ENCODE measurements around the gene LPIN1. TPM values are rescaled to one million over a fixed set of nuclear protein-coding genes. Genes with fewer than 3 reads are reported as not detected.

The LPIN1 gene
- total RNA-seq, 1 experiment from 2014 or later: 4.4 TPM

DNA sequence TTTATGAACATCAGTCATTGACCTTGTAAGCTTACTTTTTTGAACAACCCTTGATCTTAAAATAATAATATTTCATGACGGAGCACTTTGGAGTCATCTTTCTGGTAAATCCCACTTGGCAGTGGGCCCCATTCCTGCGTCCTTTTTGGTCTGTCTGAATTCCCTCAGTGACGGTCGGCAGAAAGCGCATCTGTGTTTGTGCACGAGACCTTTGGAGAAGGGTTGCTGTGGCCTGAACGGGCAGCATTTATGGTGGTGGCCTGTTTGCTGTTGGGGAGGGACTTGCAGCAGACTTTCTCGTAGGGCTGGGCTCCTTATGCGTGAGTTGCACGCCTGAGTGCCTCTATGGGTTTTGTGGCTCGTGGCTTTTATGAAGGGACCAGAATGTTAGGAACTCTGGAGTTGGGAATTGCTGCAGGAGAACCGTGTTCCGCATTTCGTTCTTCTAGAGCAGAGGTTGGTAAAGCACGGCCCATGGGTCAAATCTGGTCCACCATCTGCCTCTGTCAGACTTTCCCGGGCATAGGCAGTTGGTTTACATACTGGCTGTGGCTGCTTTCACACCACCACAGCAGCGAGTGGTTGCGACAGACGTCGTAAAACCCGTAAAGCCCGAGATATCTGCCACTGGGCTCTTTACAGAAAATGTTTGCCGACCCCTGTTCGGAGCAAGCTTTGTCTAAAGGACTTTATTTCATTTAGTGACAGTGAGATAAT lies 30.8 kb downstream of the LPIN1 start:
- H4K20me1 ChIP-seq (ENCODE audit: control insufficient read depth, insufficient read depth, insufficient read length): no peaks in the 10 kb centered on the region

More for the DNA sequence above, 30.8 kb downstream of the LPIN1 start:
- no peaks in the 10 kb centered on the region for H3K23me2 ChIP-seq (ENCODE audit: insufficient read length, low read depth, low read length, poor library complexity, severe bottlenecking)
- no peak overlapping the region for H3K4ac ChIP-seq (ENCODE audit: low read depth, low read length)
- H2AFZ ChIP-seq (ENCODE audit: low read length): no peak overlapping the region
- H3K9me3 ChIP-seq (ENCODE audit: control insufficient read depth, low read depth, low read length): no peaks in the 10 kb centered on the region
- no peaks in the 10 kb centered on the region for H3K27me3 ChIP-seq (ENCODE audit: insufficient read depth, low read length)
- WGBS (ENCODE audit: extremely low coverage, insufficient read length, low lambda C conversion rate): no CpG with 5 or more reads among the region's 24 CpGs
- no peak overlapping the region for H3K23ac ChIP-seq (ENCODE audit: insufficient read length, low read depth, low read length)
- H2BK5ac ChIP-seq (ENCODE audit: insufficient read length, low read length): no peak overlapping the region
- no peak overlapping the region for H4K91ac ChIP-seq (ENCODE audit: insufficient read length, low read depth, low read length)
- no peak overlapping the region for H2BK120ac ChIP-seq (ENCODE audit: low read depth, low read length, poor library complexity, severe bottlenecking)
- no peaks in the 10 kb centered on the region for H3K79me1 ChIP-seq (ENCODE audit: insufficient read depth, low read depth, low read length, poor library complexity, severe bottlenecking)
- no peak overlapping the region for H3K18ac ChIP-seq (ENCODE audit: insufficient read length, low read depth, low read length)
- H3K14ac ChIP-seq (ENCODE audit: insufficient read depth, low read length): no peak overlapping the region
- no peak overlapping the region for H3K56ac ChIP-seq (ENCODE audit: insufficient read length, low read depth, low read length)
- H3K27ac Mint-ChIP-seq: no peak overlapping the region
- no peak overlapping the region for H3K4me3 Mint-ChIP-seq
- no peak overlapping the region for H3K27ac ChIP-seq (ENCODE audit: insufficient read length, low read depth, low read length)
- no peak overlapping the region for H2BK12ac ChIP-seq (ENCODE audit: insufficient read length, low read depth, low read length)
- H3K79me2 ChIP-seq (ENCODE audit: insufficient read depth, low read length): no peaks in the 10 kb centered on the region
- TF ChIP-seq, protein P1, sequence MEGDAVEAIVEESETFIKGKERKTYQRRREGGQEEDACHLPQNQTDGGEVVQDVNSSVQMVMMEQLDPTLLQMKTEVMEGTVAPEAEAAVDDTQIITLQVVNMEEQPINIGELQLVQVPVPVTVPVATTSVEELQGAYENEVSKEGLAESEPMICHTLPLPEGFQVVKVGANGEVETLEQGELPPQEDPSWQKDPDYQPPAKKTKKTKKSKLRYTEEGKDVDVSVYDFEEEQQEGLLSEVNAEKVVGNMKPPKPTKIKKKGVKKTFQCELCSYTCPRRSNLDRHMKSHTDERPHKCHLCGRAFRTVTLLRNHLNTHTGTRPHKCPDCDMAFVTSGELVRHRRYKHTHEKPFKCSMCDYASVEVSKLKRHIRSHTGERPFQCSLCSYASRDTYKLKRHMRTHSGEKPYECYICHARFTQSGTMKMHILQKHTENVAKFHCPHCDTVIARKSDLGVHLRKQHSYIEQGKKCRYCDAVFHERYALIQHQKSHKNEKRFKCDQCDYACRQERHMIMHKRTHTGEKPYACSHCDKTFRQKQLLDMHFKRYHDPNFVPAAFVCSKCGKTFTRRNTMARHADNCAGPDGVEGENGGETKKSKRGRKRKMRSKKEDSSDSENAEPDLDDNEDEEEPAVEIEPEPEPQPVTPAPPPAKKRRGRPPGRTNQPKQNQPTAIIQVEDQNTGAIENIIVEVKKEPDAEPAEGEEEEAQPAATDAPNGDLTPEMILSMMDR (conservative IDR thresholded peaks at IDR 0.05): no peak
- no peak overlapping the region for H3K4me2 ChIP-seq (ENCODE audit: insufficient read depth, insufficient read length, low read length)
- H4K8ac ChIP-seq (replicated peaks; ENCODE audit: insufficient read length, low read depth, low read length): no peak overlapping the region
- peaks cover 4 to 17% (median 8%) of the 10 kb centered on the region in 3 experiments; a peak in 5 of 7 replicates for H3K36me3 Mint-ChIP-seq (ENCODE audit: insufficient read depth in 1 of 3, low read depth in 3 of 3)
- H3K4me1 Mint-ChIP-seq: peaks cover 6 to 7% of the 10 kb centered on the region in 2 experiments; a peak in 3 of 4 replicates
- H2BK20ac ChIP-seq (ENCODE audit: low read depth, low read length, poor library complexity, severe bottlenecking): no peak overlapping the region
- H2AK5ac ChIP-seq (ENCODE audit: insufficient read length, low read length): no peak overlapping the region
- no peak overlapping the region for H4K5ac ChIP-seq (ENCODE audit: insufficient read length, low read depth, low read length)
- H3K9me3 Mint-ChIP-seq: no peaks in the 10 kb centered on the region
- H2BK15ac ChIP-seq (ENCODE audit: low read depth, low read length): no peak overlapping the region
- no peak for DNase-seq
- H3K9ac ChIP-seq (ENCODE audit: extremely low read depth, insufficient read length, low read length): no peak overlapping the region
- H3K27me3 Mint-ChIP-seq (ENCODE audit: low read depth): no peaks in the 10 kb centered on the region; the same call in 1 of the 2 replicates
- H3K4me1 ChIP-seq (ENCODE audit: insufficient read depth, low read length): no peaks in the 10 kb centered on the region
- no peak overlapping the region for H3T11ph ChIP-seq (ENCODE audit: low read length)

Data from H9 (cell line).